Measurements from ENCODE around the gene SERPINB11. TPM values are rescaled to one million over a fixed set of nuclear protein-coding genes. Genes with fewer than 3 reads are reported as not detected.
"Not testable (repeated sequence)": the region's sequence is repeated elsewhere in the genome, so short reads cannot be mapped to it uniquely, and the experiment has no call there.

Gene SERPINB11
- polyA plus RNA-seq, 3 donors, result not detected

GRCh38 chr18:63707816-63708215 is 5.1 kb downstream of the SERPINB11 start:
- no peak overlapping the region for H3K27ac ChIP-seq (ENCODE audit: low read depth, low read length)
- WGBS, 3 donors, result 59 to 91% (median 90%) methylated on average over 1 of the region's 1 CpG

GRCh38 chr18:63708650-63709049 is 5.9 kb downstream of the SERPINB11 start:
- no peak overlapping the region for H3K27ac ChIP-seq (ENCODE audit: low read depth, low read length)
- WGBS, 3 donors, result 54 to 62% (median 54%) methylated on average over 3 of the region's 3 CpGs

- no peak overlapping the region for H3K27ac ChIP-seq (ENCODE audit: low read depth, low read length)
- 7 to 36% (median 17%) methylated on average over 3 of the region's 3 CpGs for WGBS, 3 donors
Observed at GRCh38 chr18:63725682-63726480, 23.1 kb downstream of the SERPINB11 start.

DNA sequence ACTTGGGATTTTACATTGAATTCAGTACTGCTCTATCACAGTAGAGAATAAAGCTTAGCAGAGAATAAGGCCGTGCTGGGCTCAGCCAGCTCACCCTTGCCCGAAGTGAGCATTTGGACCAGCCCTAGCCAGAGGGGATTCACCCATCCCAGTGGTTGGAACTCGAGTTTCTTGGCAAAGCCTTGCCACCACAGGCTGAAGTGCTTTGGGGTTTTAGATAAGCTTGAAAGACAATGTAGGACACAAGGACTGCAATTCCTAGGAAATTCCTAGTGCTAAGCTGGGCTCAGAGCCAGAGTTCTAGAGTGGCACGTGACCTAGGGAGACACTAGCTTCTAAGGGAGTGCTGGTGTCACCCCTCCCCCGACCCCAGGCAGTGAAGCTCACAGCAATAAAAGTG is 28.0 kb downstream of the SERPINB11 start:
- H3K27ac ChIP-seq (ENCODE audit: low read depth, low read length), result no peak overlapping the region
- 68 to 81% (median 71%) methylated on average over 5 of the region's 5 CpGs for WGBS, 3 donors

DNA sequence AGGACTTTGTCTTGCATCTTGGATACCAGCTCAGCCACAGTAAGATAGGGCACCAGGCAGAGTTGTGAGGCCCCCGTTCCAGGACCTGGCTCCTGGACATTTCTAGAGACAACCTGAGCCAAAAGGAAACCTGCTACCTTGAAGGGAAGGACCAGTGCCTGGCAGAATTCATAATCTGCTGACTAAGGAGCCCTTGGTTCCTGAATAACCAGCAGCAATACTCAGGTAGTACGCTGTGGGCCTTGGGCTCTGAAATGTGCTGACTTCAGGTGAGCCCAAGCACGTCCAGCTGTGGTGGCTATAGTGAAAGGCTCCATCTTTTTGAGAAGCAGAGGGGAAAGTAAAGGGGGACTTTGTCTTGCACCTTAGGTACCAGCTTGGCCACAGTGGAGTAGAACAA is 28.5 kb downstream of the SERPINB11 start:
- no peak overlapping the region for H3K27ac ChIP-seq (ENCODE audit: low read depth, low read length)
- WGBS, 3 donors, result 71 to 93% (median 90%) methylated on average over 3 of the region's 3 CpGs

- H3K27ac ChIP-seq (ENCODE audit: low read depth, low read length), result no peak overlapping the region
Observed at GRCh38 chr18:63736876-63737275, 34.1 kb downstream of the SERPINB11 start.

- no peak overlapping the region for H3K27ac ChIP-seq (ENCODE audit: low read depth, low read length)
- 50 to 58% (median 54%) methylated on average over 4 of the region's 4 CpGs for WGBS, 3 donors
Observed at GRCh38 chr18:63741769-63742168, 39.0 kb downstream of the SERPINB11 start.

GRCh38 chr18:63747006-63747405 is 44.2 kb downstream of the SERPINB11 start:
- H3K27ac ChIP-seq (ENCODE audit: low read depth, low read length), result no peak overlapping the region
- WGBS, 3 donors, result 68 to 95% (median 85%) methylated on average over 2 of the region's 2 CpGs

- WGBS, 3 donors, result 63 to 75% (median 72%) methylated on average over 1 of the region's 1 CpG
- no peak overlapping the region for H3K27ac ChIP-seq (ENCODE audit: low read depth, low read length)
Observed at GRCh38 chr18:63749489-63749888, 46.7 kb downstream of the SERPINB11 start.

DNA sequence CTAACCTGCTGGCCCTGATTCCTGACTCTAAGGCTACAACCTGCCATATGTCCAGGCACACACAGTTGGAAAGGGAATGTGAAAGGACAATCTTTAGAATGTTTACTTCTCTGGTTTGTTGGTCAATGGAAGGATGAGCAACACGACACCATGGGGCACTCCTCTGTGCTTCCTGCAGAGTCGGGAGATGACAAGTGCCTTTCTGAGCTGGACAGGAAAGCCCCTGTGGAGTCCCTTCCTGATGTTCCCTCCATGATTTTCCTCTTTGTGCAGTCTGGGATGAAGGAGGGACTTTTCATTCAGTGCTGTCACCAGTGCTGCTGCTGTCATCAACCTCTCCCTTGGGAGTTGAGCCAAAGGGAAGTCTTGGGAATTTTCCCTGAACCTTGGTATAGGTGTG is 49.9 kb downstream of the SERPINB11 start:
- no peak overlapping the region for H3K27ac ChIP-seq (ENCODE audit: low read depth, low read length)
- WGBS, 3 donors, result 59 to 69% (median 66%) methylated on average over 2 of the region's 2 CpGs

- H3K27ac ChIP-seq (ENCODE audit: low read depth, low read length), result no peak overlapping the region
Observed at GRCh38 chr18:63753676-63754075, 50.9 kb downstream of the SERPINB11 start.

DNA sequence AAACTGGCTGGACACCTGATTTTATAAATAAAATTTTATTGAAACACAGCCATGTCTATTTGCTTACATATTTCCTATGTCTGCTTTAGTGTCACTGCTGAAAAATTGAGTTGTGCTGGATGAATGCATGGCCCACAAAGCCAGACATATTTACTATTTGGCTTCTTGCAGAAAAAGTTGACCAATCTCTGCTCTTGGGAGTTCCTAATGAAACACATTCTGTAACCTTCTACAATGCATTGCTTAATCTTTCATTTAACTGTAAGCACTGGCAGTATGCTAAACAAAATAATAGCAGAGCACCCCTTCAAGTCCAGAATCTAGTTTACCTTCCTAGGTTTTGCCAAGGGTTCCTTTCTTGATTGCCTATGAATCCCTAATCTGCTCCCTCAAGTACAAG is 54.8 kb downstream of the SERPINB11 start:
- no peak overlapping the region for H3K27ac ChIP-seq (ENCODE audit: low read depth, low read length)

GRCh38 chr18:63758615-63759240 is 56.0 kb downstream of the SERPINB11 start:
- 62 to 78% (median 74%) methylated on average over 3 of the region's 3 CpGs for WGBS, 3 donors
- H3K27ac ChIP-seq (ENCODE audit: low read depth, low read length), result no peak overlapping the region

GRCh38 chr18:63759786-63760185 is 57.0 kb downstream of the SERPINB11 start:
- WGBS, 3 donors, result 95 to 100% (median 97%) methylated on average over 2 of the region's 2 CpGs
- not testable (repeated sequence) for H3K27ac ChIP-seq (ENCODE audit: low read depth, low read length)

DNA sequence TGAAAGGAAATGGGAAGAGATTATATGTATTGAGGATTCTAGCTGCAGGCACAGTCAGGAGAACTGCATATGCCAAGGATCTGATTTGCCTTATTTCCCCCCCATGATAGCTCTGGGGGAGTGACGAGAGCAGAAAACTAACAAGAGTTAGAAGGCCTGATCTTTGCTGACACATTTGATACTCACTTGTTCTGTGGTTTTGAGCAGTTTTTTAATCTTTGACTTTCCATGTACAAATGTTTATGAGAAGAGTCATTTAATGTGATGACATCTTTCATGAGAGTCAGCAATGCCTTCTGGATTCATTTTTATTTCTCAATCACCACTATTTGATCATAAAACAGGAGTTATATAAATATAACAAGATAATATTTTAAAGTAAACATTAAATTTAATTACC is 59.8 kb downstream of the SERPINB11 start:
- no peak overlapping the region for H3K27ac ChIP-seq (ENCODE audit: low read depth, low read length)
- WGBS, 3 donors, result 73 to 87% (median 84%) methylated on average over 1 of the region's 1 CpG

DNA sequence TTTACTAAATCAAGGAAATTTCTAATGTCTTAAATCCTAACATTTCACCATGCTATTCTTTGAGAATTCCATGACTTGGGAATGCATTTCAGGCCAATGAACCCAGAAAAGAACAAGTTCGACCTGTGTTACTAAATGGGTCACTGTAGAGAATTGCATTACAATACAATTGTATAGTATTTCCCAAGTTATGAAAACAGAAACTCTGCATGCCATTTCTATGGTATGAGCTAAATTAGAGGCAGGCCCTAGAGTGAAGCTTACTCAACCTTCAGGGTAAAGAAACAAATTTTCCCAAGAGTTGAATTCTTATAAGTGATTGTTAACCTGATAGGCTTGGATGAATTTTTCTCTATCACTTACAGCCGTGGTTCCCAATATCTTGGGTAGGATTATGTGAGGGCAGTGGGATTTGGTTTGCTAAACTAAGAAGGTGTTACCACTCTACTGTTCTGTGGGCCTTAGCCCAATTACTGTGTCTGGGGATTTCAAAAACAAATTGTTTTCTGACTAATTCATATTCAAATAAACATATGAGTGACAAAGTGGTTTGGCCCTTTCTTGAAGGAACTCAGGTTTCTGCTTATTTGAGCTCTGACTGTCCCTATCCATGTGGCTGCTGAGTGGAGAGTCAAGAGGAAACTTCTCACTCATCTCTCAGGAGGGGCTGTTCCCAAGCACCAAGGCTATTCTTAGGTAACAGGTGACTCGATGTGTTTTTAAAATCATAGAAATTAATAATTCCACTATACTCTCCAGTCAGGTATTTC is 61.3 kb downstream of the SERPINB11 start:
- H3K27ac ChIP-seq (ENCODE audit: low read depth, low read length), result no peak overlapping the region

GRCh38 chr18:63765837-63766236 is 63.1 kb downstream of the SERPINB11 start:
- 52 to 79% (median 74%) methylated on average over 2 of the region's 2 CpGs for WGBS, 3 donors
- no peak overlapping the region for H3K27ac ChIP-seq (ENCODE audit: low read depth, low read length)

More for the DNA sequence above, 61.3 kb downstream of the SERPINB11 start:
- WGBS, 3 donors, result 67 to 86% (median 75%) methylated on average over 3 of the region's 3 CpGs
